Activated naive CD4-positive, alpha-beta T cell treated with anti-CD3 and anti-CD28 coated beads for 36 hours (primary cell): ENCODE measurements around the gene TECPR2. TPM values are rescaled to one million over a fixed set of nuclear protein-coding genes. Genes with fewer than 3 reads are reported as not detected.

Experiments
- CTCF ChIA-PET: fragments of 350-600 bp; sonication (Branson Sonifier 250); formaldehyde crosslinking; loops from one replicate; lab custom pipeline; 2021; ENCODE audit warnings: antibody characterized with exemption; lab: Charles Lee
- DNase-seq: peaks from one replicate; pipeline ENCODE4 v3.0.0-alpha.2; 2020
- H3K27ac Mint-ChIP-seq: one replicate; pipeline ENCODE4 v1.8.0; 2021; ENCODE audit warnings: mild to moderate bottlenecking, mixed read lengths
- H3K27me3 Mint-ChIP-seq: one replicate; pipeline ENCODE4 v1.8.0; 2021; ENCODE audit warnings: low read depth, mixed read lengths
- H3K36me3 Mint-ChIP-seq: one replicate; pipeline ENCODE4 v1.8.0; 2021; ENCODE audit warnings: low read depth, mixed read lengths
- H3K4me1 Mint-ChIP-seq: one replicate; pipeline ENCODE4 v1.8.0; 2021; ENCODE audit warnings: low read depth, mixed read lengths
- H3K4me3 Mint-ChIP-seq: one replicate; pipeline ENCODE4 v1.8.0; 2021; ENCODE audit warnings: mild to moderate bottlenecking, moderate library complexity, mixed read lengths
- H3K9me3 Mint-ChIP-seq: one replicate; pipeline ENCODE4 v1.8.0; 2021; ENCODE audit warnings: mixed read lengths
- intact Hi-C: fragments of 100-400 bp; cut with micrococcal nuclease; formaldehyde crosslinking; loops from one replicate; pipeline ENCODE4 v1.15.1; 2023
- total RNA-seq, 2 experiments: library from RNA; stranded (reverse); gene quantifications; one replicate each; pipeline ENCODE4 v1.2.3, GENCODE V29; 2021

Gene TECPR2
- total RNA-seq, 2 experiments from 2014 or later, result 2.3 to 3.6 TPM

- H3K4me1 Mint-ChIP-seq, result no peaks in the 10 kb centered on the region
- peak overlapping the region; percentile 46 for H3K27ac Mint-ChIP-seq
- DNase-seq, result no peak
- intact Hi-C loops, result no loop called here
- H3K36me3 Mint-ChIP-seq, result peaks cover 2% of the 10 kb centered on the region
- no peaks in the 10 kb centered on the region for H3K9me3 Mint-ChIP-seq
- H3K4me3 Mint-ChIP-seq, result no peak overlapping the region
- H3K27me3 Mint-ChIP-seq, result no peaks in the 10 kb centered on the region
- CTCF ChIA-PET, result interaction anchor here (1.0 kb wide), 1 partner anchor 11 kb away, joined by 4 read pairs; no protein-coding TSS in a partner anchor
Measured at GRCh38 chr14:102461490-102462338, 99.0 kb downstream of the TECPR2 start.

GRCh38 chr14:102462391-102462790 lies 99.7 kb downstream of the TECPR2 start:
- H3K4me1 Mint-ChIP-seq, result no peaks in the 10 kb centered on the region
- no peak for DNase-seq
- no peaks in the 10 kb centered on the region for H3K9me3 Mint-ChIP-seq
- CTCF ChIA-PET, result interaction anchor here (1.0 kb wide), 1 partner anchor 10 kb away, joined by 4 read pairs; no protein-coding TSS in a partner anchor
- H3K36me3 Mint-ChIP-seq, result peaks cover 6% of the 10 kb centered on the region
- H3K27ac Mint-ChIP-seq, result no peak overlapping the region
- H3K27me3 Mint-ChIP-seq, result no peaks in the 10 kb centered on the region
- intact Hi-C loops, result no loop called here
- no peak overlapping the region for H3K4me3 Mint-ChIP-seq

DNA sequence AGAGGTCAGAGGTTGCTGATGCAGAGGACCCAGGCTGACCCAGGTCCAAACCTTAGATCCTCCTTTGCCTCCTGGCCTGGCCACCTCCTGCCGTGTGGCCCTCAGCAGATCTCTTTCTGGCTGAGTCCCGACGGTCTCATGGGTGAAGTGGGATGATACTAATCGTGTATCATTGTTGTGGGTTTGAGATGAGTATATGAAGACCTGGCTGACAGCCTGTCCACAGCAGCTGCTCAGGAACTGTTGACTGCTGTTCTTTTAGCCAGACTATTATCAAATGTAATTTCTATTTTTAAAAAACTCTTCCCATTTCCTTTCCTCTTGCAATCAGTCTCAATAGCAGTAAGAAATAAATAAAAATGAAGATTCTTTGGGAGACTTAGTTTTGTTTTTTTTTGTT lies 101.3 kb downstream of the TECPR2 start:
- no peak overlapping the region for H3K27ac Mint-ChIP-seq
- CTCF ChIA-PET, result no interaction called here
- DNase-seq, result no peak

DNA sequence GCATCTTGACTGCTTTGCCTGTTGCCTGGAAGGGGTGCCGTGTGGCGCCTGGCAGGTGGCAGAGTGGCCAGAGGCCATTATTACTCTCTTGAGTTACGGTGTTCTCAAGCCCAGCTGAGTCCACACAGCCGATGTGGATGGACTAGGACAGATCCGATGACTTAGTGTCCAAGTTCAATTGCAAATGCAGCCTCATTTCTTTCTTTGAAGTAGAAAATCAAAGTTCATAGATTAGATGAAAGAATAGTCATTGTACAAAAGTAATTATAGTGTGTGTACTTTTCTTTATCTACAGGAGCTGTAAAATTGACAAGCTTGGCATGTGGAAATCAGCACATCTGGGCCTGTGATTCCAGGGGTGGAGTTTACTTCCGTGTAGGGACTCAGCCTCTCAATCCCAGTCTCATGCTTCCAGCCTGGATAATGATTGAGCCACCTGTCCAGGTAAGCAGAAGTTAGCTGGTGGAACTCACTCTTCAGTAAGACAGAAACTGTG lies 102.2 kb downstream of the TECPR2 start:
- Mint-ChIP-seq H3K27ac (no peak overlapping the region), H3K9me3 (no peaks in the 10 kb centered on the region), H3K4me1 (no peaks in the 10 kb centered on the region), H3K36me3 (peaks cover 16% of the 10 kb centered on the region), H3K4me3 (no peak overlapping the region), H3K27me3 (no peaks in the 10 kb centered on the region)
- no peak for DNase-seq
- CTCF ChIA-PET, result interaction anchor here (0.7 kb wide), 1 partner anchor 34 kb away, joined by 3 read pairs; no protein-coding TSS in a partner anchor
- intact Hi-C loops, result no loop called here

More for the DNA sequence above, 101.3 kb downstream of the TECPR2 start:
- Mint-ChIP-seq H3K27me3 (no peaks in the 10 kb centered on the region), H3K4me3 (no peak overlapping the region), H3K4me1 (no peaks in the 10 kb centered on the region), H3K36me3 (peaks cover 12% of the 10 kb centered on the region), H3K9me3 (no peaks in the 10 kb centered on the region)
- intact Hi-C loops, result no loop called here

- CTCF ChIA-PET, result interaction anchor here (0.7 kb wide), 1 partner anchor 31 kb away, joined by 3 read pairs; no protein-coding TSS in a partner anchor
- DNase-seq, result no peak
- intact Hi-C loops, result no loop called here
- Mint-ChIP-seq H3K36me3 (peaks cover 16% of the 10 kb centered on the region), H3K27me3 (no peaks in the 10 kb centered on the region), H3K27ac (no peak overlapping the region), H3K9me3 (no peaks in the 10 kb centered on the region), H3K4me1 (peaks cover 8% of the 10 kb centered on the region), H3K4me3 (no peak overlapping the region)
Measured at GRCh38 chr14:102469261-102469660, 106.5 kb downstream of the TECPR2 start.

DNA sequence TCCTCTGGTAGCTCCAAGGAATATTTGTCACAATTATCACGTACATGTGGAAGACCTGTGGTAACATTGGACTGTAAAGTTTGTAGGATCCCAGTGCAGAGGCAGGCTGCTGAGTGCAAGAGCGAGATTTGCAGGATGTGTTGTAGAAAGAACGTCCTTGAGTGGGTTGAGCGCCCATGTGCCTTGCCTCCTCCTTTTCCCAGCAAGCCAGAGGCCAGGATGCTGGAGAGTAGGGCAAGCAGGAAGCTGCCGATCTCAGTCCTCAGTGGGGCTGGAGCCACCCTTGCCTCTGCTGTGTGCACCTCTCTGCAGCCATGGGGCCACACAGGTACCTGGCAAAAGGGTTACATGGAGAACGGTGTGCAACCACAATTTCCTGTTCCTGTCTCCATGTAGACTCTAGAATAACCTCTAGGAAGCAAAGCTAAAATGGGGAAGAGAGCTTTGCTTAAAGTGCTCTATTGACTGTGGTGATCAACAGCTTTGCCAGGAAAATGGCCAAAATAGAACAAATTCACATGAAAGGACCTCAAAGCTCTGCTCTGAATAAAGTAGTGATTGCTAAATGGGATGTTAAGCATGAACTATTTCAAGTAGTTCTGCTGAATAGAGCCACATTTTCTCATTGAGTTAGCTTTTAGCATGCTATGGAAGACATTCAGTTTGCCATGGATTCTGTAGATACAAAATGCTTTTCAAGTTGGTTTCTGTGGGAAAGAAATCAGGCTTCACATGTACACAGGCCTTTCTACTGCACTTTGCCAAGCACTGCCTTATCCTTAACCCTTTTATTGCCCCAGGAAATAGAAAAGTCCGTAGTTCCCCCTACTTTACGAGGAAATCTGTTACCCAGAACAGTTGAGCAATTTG lies 109.4 kb downstream of the TECPR2 start:
- Mint-ChIP-seq H3K4me3 (no peak overlapping the region), H3K9me3 (no peaks in the 10 kb centered on the region), H3K27ac (no peak overlapping the region), H3K27me3 (no peaks in the 10 kb centered on the region), H3K4me1 (peaks cover 8% of the 10 kb centered on the region), H3K36me3 (peaks cover 11% of the 10 kb centered on the region)
- CTCF ChIA-PET, result interaction anchor here (0.8 to 1.5 kb wide), 2 partner anchors 10 to 34 kb away, joined by 4 to 5 read pairs; no protein-coding TSS in a partner anchor
- no peak for DNase-seq
- intact Hi-C loops, result no loop called here

- Mint-ChIP-seq H3K4me1 (peaks cover 8% of the 10 kb centered on the region), H3K27ac (no peak overlapping the region), H3K27me3 (no peaks in the 10 kb centered on the region), H3K9me3 (no peaks in the 10 kb centered on the region), H3K36me3 (peaks cover 8% of the 10 kb centered on the region), H3K4me3 (no peak overlapping the region)
- intact Hi-C loops, result no loop called here
- DNase-seq, result no peak
- CTCF ChIA-PET, result interaction anchor here (0.8 to 1.5 kb wide), 2 partner anchors 11 to 35 kb away, joined by 4 to 5 read pairs; no protein-coding TSS in a partner anchor
Measured at GRCh38 chr14:102472791-102473150, 110.0 kb downstream of the TECPR2 start.

DNA sequence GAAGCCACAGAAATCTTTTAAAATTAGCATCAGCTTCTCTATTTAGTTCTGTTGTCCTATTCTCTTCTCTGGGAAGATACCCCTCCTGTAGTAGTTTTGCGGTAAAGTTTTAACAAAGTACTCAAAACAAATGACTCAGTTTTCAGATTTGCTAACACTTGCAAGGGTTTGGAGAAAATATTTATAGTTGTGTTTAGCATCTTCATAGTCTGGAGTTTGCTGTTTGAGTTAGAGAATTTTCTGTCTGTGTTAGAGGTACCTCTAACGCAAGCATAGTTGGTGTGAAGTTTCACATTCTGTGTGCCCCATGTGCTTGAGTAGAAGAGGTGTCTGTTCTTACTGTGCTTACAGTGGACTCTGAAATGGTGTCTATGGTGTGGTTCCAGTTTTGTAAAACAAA lies 110.8 kb downstream of the TECPR2 start:
- no peak overlapping the region for H3K27ac Mint-ChIP-seq

DNA sequence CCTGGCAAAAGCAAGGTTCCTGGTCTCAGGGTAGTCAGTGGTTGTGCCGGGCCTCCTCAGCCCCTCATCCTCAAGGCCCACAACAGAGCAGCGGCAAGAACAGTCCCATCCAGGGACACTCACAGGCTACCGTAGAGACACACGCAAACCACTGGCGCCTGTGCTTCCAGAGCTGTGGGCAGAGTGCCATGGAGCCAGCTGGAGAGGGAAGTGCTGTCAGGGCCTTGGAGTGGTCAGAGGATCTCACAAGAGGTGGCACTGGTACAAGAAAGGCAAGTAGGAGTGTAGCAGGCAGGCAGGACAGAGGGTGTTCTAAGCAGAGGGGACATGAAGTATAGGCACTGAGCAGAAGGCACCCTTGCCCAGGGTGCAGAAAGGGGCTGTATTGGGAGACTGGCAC lies 112.2 kb downstream of the TECPR2 start:
- no peak overlapping the region for H3K27ac Mint-ChIP-seq
- no peak for DNase-seq
- CTCF ChIA-PET, result no interaction called here
- no peaks in the 10 kb centered on the region for H3K27me3 Mint-ChIP-seq
- no peaks in the 10 kb centered on the region for H3K36me3 Mint-ChIP-seq
- H3K9me3 Mint-ChIP-seq, result no peaks in the 10 kb centered on the region
- intact Hi-C loops, result no loop called here
- H3K4me3 Mint-ChIP-seq, result no peak overlapping the region
- peaks cover 11% of the 10 kb centered on the region for H3K4me1 Mint-ChIP-seq

More for the DNA sequence above, 110.8 kb downstream of the TECPR2 start:
- H3K36me3 Mint-ChIP-seq, result peaks cover 6% of the 10 kb centered on the region
- CTCF ChIA-PET, result no interaction called here
- peaks cover 8% of the 10 kb centered on the region for H3K4me1 Mint-ChIP-seq
- no peak overlapping the region for H3K4me3 Mint-ChIP-seq
- no peak for DNase-seq
- intact Hi-C loops, result no loop called here
- H3K9me3 Mint-ChIP-seq, result no peaks in the 10 kb centered on the region
- H3K27me3 Mint-ChIP-seq, result no peaks in the 10 kb centered on the region

GRCh38 chr14:102479107-102479506 lies 116.4 kb downstream of the TECPR2 start:
- CTCF ChIA-PET, result interaction anchor here (1.1 kb wide), 1 partner anchor 41 kb away, joined by 3 read pairs; no protein-coding TSS in a partner anchor
- peaks cover 7% of the 10 kb centered on the region for H3K36me3 Mint-ChIP-seq
- no peak overlapping the region for H3K4me3 Mint-ChIP-seq
- intact Hi-C loops, result no loop called here
- no peak overlapping the region for H3K27ac Mint-ChIP-seq
- peaks cover 3% of the 10 kb centered on the region for H3K4me1 Mint-ChIP-seq
- no peak for DNase-seq
- H3K27me3 Mint-ChIP-seq, result no peaks in the 10 kb centered on the region
- peaks cover 3% of the 10 kb centered on the region for H3K9me3 Mint-ChIP-seq

DNA sequence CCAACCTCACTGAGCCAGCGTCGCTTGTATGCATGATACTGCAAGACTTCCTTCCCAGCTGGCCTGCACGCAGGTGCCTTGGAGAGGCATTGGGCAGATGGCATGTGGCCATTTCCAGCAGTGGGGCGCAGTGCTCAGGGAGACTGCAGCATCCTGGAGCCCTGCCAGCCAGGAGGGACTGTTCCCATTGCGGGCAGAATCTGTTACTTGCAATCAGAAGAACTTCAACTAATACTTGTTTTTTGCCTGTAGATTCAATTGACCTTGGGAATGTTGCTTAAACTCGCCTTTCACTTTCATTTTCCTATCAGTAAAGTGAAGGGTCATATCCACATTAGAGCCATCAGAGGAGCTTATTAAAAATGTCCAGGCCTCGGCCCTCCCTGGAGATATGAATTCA lies 117.0 kb downstream of the TECPR2 start:
- peaks cover 8% of the 10 kb centered on the region for H3K36me3 Mint-ChIP-seq
- peaks cover 3% of the 10 kb centered on the region for H3K9me3 Mint-ChIP-seq
- no peak for DNase-seq
- CTCF ChIA-PET, result interaction anchor here (1.0 kb wide), 1 partner anchor 41 kb away, joined by 3 read pairs; no protein-coding TSS in a partner anchor
- no peak overlapping the region for H3K4me3 Mint-ChIP-seq
- no peaks in the 10 kb centered on the region for H3K27me3 Mint-ChIP-seq
- intact Hi-C loops, result no loop called here
- H3K27ac Mint-ChIP-seq, result no peak overlapping the region
- peaks cover 3% of the 10 kb centered on the region for H3K4me1 Mint-ChIP-seq

GRCh38 chr14:102481371-102481770 lies 118.6 kb downstream of the TECPR2 start:
- DNase-seq, result no peak
- intact Hi-C loops, result no loop called here
- Mint-ChIP-seq H3K4me1 (peaks cover 3% of the 10 kb centered on the region), H3K4me3 (no peak overlapping the region), H3K27ac (no peak overlapping the region), H3K36me3 (peaks cover 8% of the 10 kb centered on the region), H3K9me3 (peaks cover 3% of the 10 kb centered on the region), H3K27me3 (no peaks in the 10 kb centered on the region)
- CTCF ChIA-PET, result no interaction called here
